ENCODE results near the gene TNFAIP3.

The TNFAIP3 gene

GRCh38 chr6:137927777-137928218 is 60.7 kb downstream of the TNFAIP3 start:
- FAIRE-seq: no peak

GRCh38 chr6:137928286-137928685 is 61.2 kb downstream of the TNFAIP3 start:
- no peak for FAIRE-seq

- no peak for FAIRE-seq
These were observed 64.9 kb downstream of the TNFAIP3 start for GRCh38 chr6:137931849-137932465.

Measured in colon (tissue), 2 donors.